ENCODE data around the gene TAF3.

TAF3 gene

GRCh38 chr10:7901256-7901655 lies 83.0 kb downstream of the TAF3 start:
- no peak overlapping the region for H2AFZ ChIP-seq (ENCODE audit: low read depth, low read length)
- TF ChIP-seq CTCF (IDR thresholded peaks at IDR 0.05; ENCODE audit: borderline replicate concordance, extremely low read depth, low read length, poor library complexity, severe bottlenecking), result no peak
- no peak for TF ChIP-seq EZH2 (IDR thresholded peaks at IDR 0.05; ENCODE audit: borderline replicate concordance, low read depth, low read length, severe bottlenecking)
- ATAC-seq (ENCODE audit: insufficient read depth, low read depth) (no peak), DNase-seq (no peak)
- H3K9ac ChIP-seq (ENCODE audit: low read depth, low read length), result no peak overlapping the region
- H3K27me3 ChIP-seq (ENCODE audit: insufficient read depth, low read length, poor library complexity), result no peaks in the 10 kb centered on the region
- H3K4me2 ChIP-seq (ENCODE audit: insufficient read depth, low read length), result no peak overlapping the region
- H3K36me3 ChIP-seq (ENCODE audit: insufficient read depth, low read length), result peaks cover 4% of the 10 kb centered on the region; the same call in 1 of the 2 replicates
- H3K79me2 ChIP-seq (ENCODE audit: insufficient read depth, low read length), result peaks cover 11% of the 10 kb centered on the region; the same call in 1 of the 2 replicates
- H3K9me3 ChIP-seq (ENCODE audit: insufficient read depth, low read length, severe bottlenecking), result no peaks in the 10 kb centered on the region
- H4K20me1 ChIP-seq (ENCODE audit: insufficient read depth, low read length), result peaks cover 19% of the 10 kb centered on the region
- H3K27ac ChIP-seq (ENCODE audit: low read length), result no peak overlapping the region
- peaks cover 4% of the 10 kb centered on the region; the same call in 1 of the 2 replicates for H3K4me1 ChIP-seq (ENCODE audit: insufficient read depth, low read length)
- H3K4me3 ChIP-seq (ENCODE audit: low read depth in 1 of 2, low read length in 2 of 2), result no peak overlapping the region

- ATAC-seq (ENCODE audit: insufficient read depth, low read depth) (no peak), DNase-seq (no peak)
- no peaks in the 10 kb centered on the region for H3K4me1 ChIP-seq (ENCODE audit: insufficient read depth, low read length)
- peaks cover 11% of the 10 kb centered on the region; the same call in 1 of the 2 replicates for H3K79me2 ChIP-seq (ENCODE audit: insufficient read depth, low read length)
- no peak overlapping the region for H3K4me2 ChIP-seq (ENCODE audit: insufficient read depth, low read length)
- no peaks in the 10 kb centered on the region for H3K27me3 ChIP-seq (ENCODE audit: insufficient read depth, low read length, poor library complexity)
- H3K4me3 ChIP-seq (ENCODE audit: low read depth in 1 of 2, low read length in 2 of 2), result no peak overlapping the region
- H2AFZ ChIP-seq (ENCODE audit: low read depth, low read length), result no peak overlapping the region
- no peaks in the 10 kb centered on the region for H3K36me3 ChIP-seq (ENCODE audit: insufficient read depth, low read length)
- peaks cover 24% of the 10 kb centered on the region for H4K20me1 ChIP-seq (ENCODE audit: insufficient read depth, low read length)
- H3K27ac ChIP-seq (ENCODE audit: low read length), result no peak overlapping the region
- no peak overlapping the region for H3K9ac ChIP-seq (ENCODE audit: low read depth, low read length)
- no peaks in the 10 kb centered on the region for H3K9me3 ChIP-seq (ENCODE audit: insufficient read depth, low read length, severe bottlenecking)
- TF ChIP-seq EZH2 (IDR thresholded peaks at IDR 0.05; ENCODE audit: borderline replicate concordance, low read depth, low read length, severe bottlenecking), result no peak
- no peak for TF ChIP-seq CTCF (IDR thresholded peaks at IDR 0.05; ENCODE audit: borderline replicate concordance, extremely low read depth, low read length, poor library complexity, severe bottlenecking)
Observed at GRCh38 chr10:7902413-7902812, 84.1 kb downstream of the TAF3 start.

GRCh38 chr10:7903851-7904250 lies 85.5 kb downstream of the TAF3 start:
- ATAC-seq (ENCODE audit: insufficient read depth, low read depth), result no peak
- H3K4me3 ChIP-seq (ENCODE audit: low read depth in 1 of 2, low read length in 2 of 2), result no peak overlapping the region

More at GRCh38 chr10:7903851-7904250, 85.5 kb downstream of the TAF3 start:
- H4K20me1 ChIP-seq (ENCODE audit: insufficient read depth, low read length), result peaks cover 37% of the 10 kb centered on the region
- no peak overlapping the region for H3K9ac ChIP-seq (ENCODE audit: low read depth, low read length)
- no peak overlapping the region for H3K4me2 ChIP-seq (ENCODE audit: insufficient read depth, low read length)
- H3K79me2 ChIP-seq (ENCODE audit: insufficient read depth, low read length), result peaks cover 11% of the 10 kb centered on the region; the same call in 1 of the 2 replicates
- H3K36me3 ChIP-seq (ENCODE audit: insufficient read depth, low read length), result no peaks in the 10 kb centered on the region
- H3K27me3 ChIP-seq (ENCODE audit: insufficient read depth, low read length, poor library complexity), result no peaks in the 10 kb centered on the region
- no peak overlapping the region for H3K27ac ChIP-seq (ENCODE audit: low read length)
- H3K9me3 ChIP-seq (ENCODE audit: insufficient read depth, low read length, severe bottlenecking), result no peaks in the 10 kb centered on the region
- no peak overlapping the region for H2AFZ ChIP-seq (ENCODE audit: low read depth, low read length)
- no peak for TF ChIP-seq CTCF (IDR thresholded peaks at IDR 0.05; ENCODE audit: borderline replicate concordance, extremely low read depth, low read length, poor library complexity, severe bottlenecking)
- no peak for TF ChIP-seq EZH2 (IDR thresholded peaks at IDR 0.05; ENCODE audit: borderline replicate concordance, low read depth, low read length, severe bottlenecking)
- DNase-seq, result no peak
- H3K4me1 ChIP-seq (ENCODE audit: insufficient read depth, low read length), result peaks cover 6% of the 10 kb centered on the region; the same call in 1 of the 2 replicates

All from DND-41 (cell line).